A549 (cell line): Measurements from ENCODE around the gene HSF2BP. TPM values are rescaled to one million over a fixed set of nuclear protein-coding genes. Genes with fewer than 3 reads are reported as not detected.
"Not testable (repeated sequence)": the region's sequence is repeated elsewhere in the genome, so short reads cannot be mapped to it uniquely, and the experiment has no call there.

Experiments used
- ATAC-seq, 2 experiments: fragments of 200-7000 bp in 1 of 2; fragments of >200 bp in 1 of 2; cut with Nextera tagmentation in 1 of 2; cut with Tn5 transposase in 1 of 2; 3 replicates each; pipeline versions ENCODE4 v1.8.0 to v1.9.1; 2018 to 2020; ENCODE audit warnings: mild to moderate bottlenecking in 1 of 2, moderate library complexity in 1 of 2
- CTCF ChIA-PET: fragments of 300-600 bp; sonication (Branson Sonifier 250); formaldehyde crosslinking; extraction: SDS; loops from one replicate; lab custom pipeline; 2021; ENCODE audit warnings: antibody characterized with exemption, inconsistent platforms; lab: Yijun Ruan, JAX
- POLR2A ChIA-PET: fragments of 350-600 bp; formaldehyde crosslinking; extraction: SDS; loops from one replicate; lab custom pipeline; 2021; ENCODE audit warnings: antibody characterized with exemption, inconsistent platforms; lab: Yijun Ruan, JAX
- DNase-seq, 2 experiments: peaks; one replicate each; pipeline versions ENCODE4 v3.0.0 to v3.0.0-alpha.2; 2011 to 2016; ENCODE audit warnings: low read depth in 1 of 2, low spot score in 1 of 2
- FAIRE-seq: peaks from 2 replicates; lab custom pipeline; 2011; peaks lifted over from hg19 to GRCh38; lab: Jason Lieb, UNC
- H3K27ac ChIP-seq, 2 experiments: fragments of >200 bp; sonication (Bioruptor Twin); formaldehyde crosslinking; 3 replicates each; pipeline ENCODE4 v1.5.1; 2016 to 2017
- H3K4me1 ChIP-seq: fragments of >200 bp; sonication (Bioruptor Twin); formaldehyde crosslinking; 3 replicates; pipeline ENCODE4 v1.6.1; 2016
- H3K4me2 ChIP-seq: fragments of >200 bp; sonication (Bioruptor Twin); formaldehyde crosslinking; 3 replicates; pipeline ENCODE4 v1.6.1; 2016
- H3K4me3 ChIP-seq: fragments of >200 bp; sonication (Bioruptor Twin); formaldehyde crosslinking; 3 replicates; pipeline ENCODE4 v1.5.1; 2016
- H3K9me3 ChIP-seq: fragments of >200 bp; sonication (Bioruptor Twin); formaldehyde crosslinking; 3 replicates; pipeline ENCODE4 v1.6.1; 2016
- WGBS: methylation state at CpG from one replicate; pipeline ENCODE4 v1.1.6; 2017; ENCODE audit errors: missing lambda C conversion rate; 5-methylcytosine and 5-hydroxymethylcytosine counted together
- polyA plus RNA-seq, 4 experiments: library from polyadenylated mRNA; depleted of rRNA in 3 of 4; stranded (reverse); fragments of >200 nt; fragmentation: RNase III in 1 of 4; extraction: RNeasy Plus Mini Kit Qiagen cat#74134 plus additional on column Dnase treatment in 1 of 4; gene quantifications; 2 replicates in 3 of 4; 3 replicates in 1 of 4; pipeline ENCODE4 v1.2.3, GENCODE V29; 2011 to 2017

Gene HSF2BP
- polyA plus RNA-seq, 2 of the 4 experiments (the other 2 are of a cell fraction) = 1.7 to 3.1 TPM

DNA sequence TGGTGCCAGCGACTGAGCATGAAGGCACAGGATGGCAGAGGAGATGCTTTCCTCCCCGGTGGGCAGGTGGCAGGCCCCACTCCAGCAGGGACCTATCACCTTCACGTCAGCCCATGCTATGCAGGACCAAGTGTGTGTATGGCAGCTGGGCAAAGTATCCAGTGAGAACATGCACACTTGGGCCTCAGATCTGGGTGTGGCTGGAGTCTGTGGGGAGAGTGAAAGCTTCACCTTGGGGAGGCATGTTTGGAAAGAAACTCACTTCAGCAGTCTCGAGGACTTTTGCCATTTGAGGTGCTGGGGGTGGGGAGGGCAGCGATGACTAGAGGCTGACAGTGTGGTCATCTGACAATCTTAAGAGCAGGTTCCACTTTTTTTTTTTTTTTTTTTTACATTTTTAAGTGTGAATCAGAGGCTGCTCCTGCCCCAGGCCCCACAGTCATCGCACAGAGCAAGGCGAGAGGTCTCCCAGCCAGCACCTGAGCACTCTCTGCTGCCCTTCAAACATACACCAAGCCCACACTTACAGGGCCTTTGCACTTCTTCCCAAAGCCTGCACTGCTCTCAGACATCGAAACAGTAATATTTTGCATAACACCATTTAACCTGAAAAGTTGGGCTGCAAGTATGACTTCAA is 136.7 kb downstream of the HSF2BP start:
- not testable (repeated sequence) for H3K9me3 ChIP-seq
- peak in 1 of 2 experiments; percentile 19; a peak in 1 of 6 replicates for ATAC-seq

DNA sequence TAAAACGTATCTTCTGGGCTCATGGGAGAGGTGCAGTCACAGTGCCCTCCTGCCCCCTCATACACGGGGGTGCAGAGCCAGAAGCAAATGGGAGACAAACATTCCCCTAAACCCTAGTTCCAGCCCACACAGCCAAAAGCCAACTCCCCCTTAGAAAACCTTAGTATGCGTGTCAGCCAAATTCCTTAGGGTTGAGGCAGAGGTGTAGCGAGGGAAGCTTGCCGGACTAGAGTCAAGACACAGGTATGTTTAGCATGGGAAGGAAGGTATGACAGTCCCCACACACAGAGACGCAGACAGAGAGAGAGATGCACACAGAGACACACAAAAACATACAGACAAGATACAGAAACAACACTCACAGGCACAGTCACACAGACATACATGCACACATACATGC is 141.6 kb downstream of the HSF2BP start:
- H3K27ac ChIP-seq, DNase-seq, H3K9me3 ChIP-seq, H3K4me3 ChIP-seq, FAIRE-seq, POLR2A ChIA-PET, H3K4me2 ChIP-seq, H3K4me1 ChIP-seq, CTCF ChIA-PET: not testable (repeated sequence)
- WGBS = no CpG with 5 or more reads among the region's 6 CpGs
- ATAC-seq = peak in 1 of 2 experiments; percentile 44; a peak in 3 of 6 replicates

More for the DNA sequence above, 136.7 kb downstream of the HSF2BP start:
- H3K4me3 ChIP-seq, H3K4me2 ChIP-seq, FAIRE-seq, DNase-seq, CTCF ChIA-PET, H3K4me1 ChIP-seq, POLR2A ChIA-PET, H3K27ac ChIP-seq: not testable (repeated sequence)
- no CpG with 5 or more reads among the region's 8 CpGs for WGBS

DNA sequence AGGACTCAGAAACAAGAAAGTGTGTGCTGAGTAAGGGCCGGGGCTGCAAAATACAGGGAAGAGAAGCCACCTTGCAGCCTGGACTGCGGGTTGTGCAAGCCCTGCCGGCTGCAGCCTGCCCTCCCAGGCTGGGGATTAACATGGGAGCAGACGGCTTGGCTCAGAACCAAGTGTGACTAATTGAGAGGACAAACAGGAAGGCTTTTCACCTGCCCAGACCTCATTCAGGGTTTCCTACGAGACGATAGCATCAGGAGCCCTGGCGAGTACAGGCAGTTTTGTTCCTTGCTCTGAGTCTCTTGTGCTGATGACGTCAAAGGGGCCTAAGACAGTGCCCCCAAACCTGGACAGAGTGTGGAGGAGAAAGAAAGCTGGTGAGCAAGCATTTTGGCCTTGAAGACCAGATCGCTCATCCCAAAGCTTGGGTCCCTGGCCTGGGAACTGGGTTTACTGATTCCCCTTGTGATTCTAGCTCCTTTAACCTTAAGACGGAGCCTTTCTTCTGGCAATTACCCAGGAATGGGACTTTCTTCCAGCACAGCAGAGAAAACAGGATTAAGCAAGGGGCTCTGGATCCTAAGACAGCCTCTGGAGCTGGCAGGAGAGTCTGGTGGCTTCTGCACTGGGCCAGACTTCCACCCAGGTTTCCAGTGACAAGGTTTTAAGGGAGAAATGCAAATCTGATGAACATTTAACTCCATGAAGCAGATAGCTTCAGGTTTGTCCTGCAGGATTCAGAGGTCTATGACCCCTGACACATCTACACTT is 142.2 kb downstream of the HSF2BP start:
- peak; percentile 91 for ATAC-seq

DNA sequence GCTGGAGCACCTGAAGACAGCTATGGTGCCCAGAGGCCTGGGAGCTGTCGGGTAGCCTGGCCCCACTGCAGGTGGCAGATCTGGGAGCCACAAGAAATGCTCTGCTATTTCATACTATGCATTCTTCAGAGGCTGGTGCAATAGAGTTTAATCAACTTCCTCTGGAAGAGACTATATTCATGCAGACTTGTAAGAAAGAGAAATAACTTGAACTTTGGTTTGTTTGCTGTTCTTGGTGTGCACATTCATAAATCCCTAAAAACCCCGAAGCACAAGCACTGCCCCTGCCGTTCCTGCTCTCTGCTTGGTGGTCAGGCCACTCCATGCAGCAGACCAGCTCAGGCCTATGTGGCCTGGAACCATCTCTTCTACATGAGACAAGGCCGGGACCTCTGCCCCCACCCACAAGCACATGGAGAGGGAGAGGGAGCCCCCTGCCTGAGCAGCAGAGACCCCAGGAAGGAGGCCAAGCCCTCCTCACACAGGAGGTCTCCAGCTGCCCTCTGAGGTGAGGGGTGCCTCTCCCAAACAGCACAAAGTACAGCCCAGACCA is 142.9 kb downstream of the HSF2BP start:
- H3K27ac ChIP-seq, POLR2A ChIA-PET, DNase-seq, H3K4me1 ChIP-seq, H3K9me3 ChIP-seq, H3K4me3 ChIP-seq, FAIRE-seq, CTCF ChIA-PET, H3K4me2 ChIP-seq: not testable (repeated sequence)
- WGBS = no CpG with 5 or more reads among the region's 4 CpGs
- ATAC-seq = peak; percentile 51 to 70

More for the DNA sequence above, 142.2 kb downstream of the HSF2BP start:
- H3K4me1 ChIP-seq, POLR2A ChIA-PET, H3K27ac ChIP-seq, H3K4me3 ChIP-seq, H3K4me2 ChIP-seq, DNase-seq, H3K9me3 ChIP-seq, CTCF ChIA-PET: not testable (repeated sequence)
- peak; percentile 76 for FAIRE-seq
- WGBS = no CpG with 5 or more reads among the region's 10 CpGs

DNA sequence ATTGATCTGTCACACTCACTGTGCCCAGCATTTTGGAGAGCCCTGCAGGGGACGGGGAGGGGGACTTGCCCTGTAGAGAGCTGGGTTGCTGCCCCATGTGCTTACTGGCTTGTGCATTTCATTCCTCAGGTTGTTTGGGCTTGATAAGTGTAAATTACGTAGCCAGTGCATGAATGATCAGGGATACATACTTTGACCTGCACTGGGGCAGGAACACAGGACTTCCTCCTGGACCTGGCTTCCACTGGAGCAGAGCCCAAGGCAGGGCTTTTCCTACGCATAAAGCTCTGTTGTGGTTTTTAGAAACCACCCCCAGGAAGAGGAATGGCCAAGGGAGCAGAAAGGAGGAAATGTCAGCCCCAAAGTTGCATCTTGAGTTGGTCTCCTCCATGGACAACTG is 144.5 kb downstream of the HSF2BP start:
- POLR2A ChIA-PET, ATAC-seq, H3K4me2 ChIP-seq, FAIRE-seq, DNase-seq, H3K27ac ChIP-seq, H3K4me1 ChIP-seq, H3K4me3 ChIP-seq, CTCF ChIA-PET, H3K9me3 ChIP-seq: not testable (repeated sequence)
- no CpG with 5 or more reads among the region's 3 CpGs for WGBS

DNA sequence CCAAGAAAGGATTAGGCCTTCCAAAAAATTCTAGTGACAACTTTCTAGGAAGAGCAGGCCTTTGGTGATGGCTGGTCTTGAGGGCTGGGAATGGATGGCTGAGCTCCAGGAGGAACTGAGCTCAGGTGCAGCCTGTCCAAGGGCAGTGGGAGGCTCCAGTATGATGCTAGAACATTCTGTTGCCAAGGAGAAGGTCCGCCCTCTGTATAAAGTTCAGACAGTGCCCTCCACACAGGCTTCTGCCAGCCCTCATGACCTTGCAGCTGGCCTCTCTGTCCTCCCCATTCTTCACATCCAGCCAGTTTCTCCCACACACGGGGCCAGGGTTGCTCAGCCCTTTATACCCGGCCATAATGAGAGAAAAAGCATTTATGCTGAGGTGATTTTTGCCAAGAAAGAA is 146.3 kb downstream of the HSF2BP start:
- H3K9me3 ChIP-seq, H3K27ac ChIP-seq, CTCF ChIA-PET, POLR2A ChIA-PET, DNase-seq, H3K4me2 ChIP-seq, H3K4me3 ChIP-seq, FAIRE-seq, H3K4me1 ChIP-seq, ATAC-seq: not testable (repeated sequence)
- WGBS = no CpG with 5 or more reads among the region's 3 CpGs

DNA sequence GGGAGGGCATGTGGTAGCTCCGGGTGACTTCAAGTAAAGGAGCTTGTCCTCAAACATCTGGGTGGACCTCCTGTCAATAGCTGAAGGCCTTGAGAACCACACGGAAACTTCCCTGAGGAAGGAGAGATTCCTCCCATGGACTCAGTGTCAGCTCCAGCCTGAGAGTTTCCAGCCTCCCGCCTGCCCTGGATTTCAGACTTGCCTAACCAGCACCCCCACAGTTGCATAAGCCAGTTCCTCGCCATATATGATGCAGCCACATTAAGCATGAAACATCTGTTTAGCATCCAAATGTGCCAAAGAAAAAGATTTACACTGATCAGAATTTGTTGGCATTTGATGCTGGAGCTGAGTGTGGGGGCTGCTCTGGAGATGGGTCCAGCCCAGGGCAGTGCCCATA is 148.1 kb downstream of the HSF2BP start:
- POLR2A ChIA-PET, CTCF ChIA-PET, H3K4me1 ChIP-seq, ATAC-seq, H3K9me3 ChIP-seq, H3K4me3 ChIP-seq, DNase-seq, FAIRE-seq, H3K27ac ChIP-seq, H3K4me2 ChIP-seq: not testable (repeated sequence)
- no CpG with 5 or more reads among the region's 4 CpGs for WGBS

DNA sequence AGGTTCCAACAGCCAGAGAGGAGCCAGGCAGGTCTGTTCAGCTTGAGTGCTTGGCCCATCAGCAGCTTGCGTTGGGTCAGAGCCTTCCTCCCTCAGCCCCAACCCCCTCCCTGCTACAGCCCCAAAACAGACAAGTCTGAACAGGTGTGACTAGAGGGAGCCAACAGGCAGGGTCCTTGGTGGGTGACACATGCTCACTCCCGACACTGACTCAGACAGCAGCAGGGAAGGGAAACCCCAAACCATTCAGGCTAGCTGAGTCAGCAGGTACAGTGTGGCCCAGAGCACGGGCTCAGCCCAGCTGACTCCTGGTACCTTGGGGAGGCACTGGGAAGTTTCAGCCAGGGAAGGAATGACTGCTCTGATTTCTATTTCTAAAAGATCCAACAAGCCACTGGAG is 148.6 kb downstream of the HSF2BP start:
- peak; percentile 73 to 79 for ATAC-seq
- WGBS = no CpG with 5 or more reads among the region's 3 CpGs
- H3K27ac ChIP-seq, H3K4me1 ChIP-seq, H3K4me2 ChIP-seq, H3K4me3 ChIP-seq, FAIRE-seq, H3K9me3 ChIP-seq, POLR2A ChIA-PET, CTCF ChIA-PET, DNase-seq: not testable (repeated sequence)

DNA sequence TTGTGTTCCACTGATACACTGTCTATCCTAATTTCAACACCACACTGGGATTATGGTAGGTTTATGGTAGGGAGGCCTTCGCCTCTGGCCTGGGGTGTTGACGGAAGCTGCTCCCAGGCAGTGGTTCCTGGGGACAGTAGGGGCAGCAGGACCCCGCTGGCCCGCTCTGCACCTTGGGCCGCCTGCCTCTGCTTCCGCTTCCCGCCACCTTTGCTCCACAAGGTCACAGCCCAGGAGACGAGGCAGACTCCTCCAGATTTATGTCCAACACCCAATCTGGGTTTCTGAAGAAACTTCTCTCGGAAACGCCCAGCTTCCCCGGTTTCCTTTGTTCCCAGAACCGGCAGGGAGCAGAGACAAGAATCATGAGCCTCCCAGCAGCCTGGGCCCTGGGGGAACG is 155.4 kb downstream of the HSF2BP start:
- H3K9me3 ChIP-seq, DNase-seq, H3K4me2 ChIP-seq, CTCF ChIA-PET, H3K4me3 ChIP-seq, FAIRE-seq, ATAC-seq, H3K27ac ChIP-seq, H3K4me1 ChIP-seq, POLR2A ChIA-PET: not testable (repeated sequence)
- WGBS = no CpG with 5 or more reads among the region's 13 CpGs

DNA sequence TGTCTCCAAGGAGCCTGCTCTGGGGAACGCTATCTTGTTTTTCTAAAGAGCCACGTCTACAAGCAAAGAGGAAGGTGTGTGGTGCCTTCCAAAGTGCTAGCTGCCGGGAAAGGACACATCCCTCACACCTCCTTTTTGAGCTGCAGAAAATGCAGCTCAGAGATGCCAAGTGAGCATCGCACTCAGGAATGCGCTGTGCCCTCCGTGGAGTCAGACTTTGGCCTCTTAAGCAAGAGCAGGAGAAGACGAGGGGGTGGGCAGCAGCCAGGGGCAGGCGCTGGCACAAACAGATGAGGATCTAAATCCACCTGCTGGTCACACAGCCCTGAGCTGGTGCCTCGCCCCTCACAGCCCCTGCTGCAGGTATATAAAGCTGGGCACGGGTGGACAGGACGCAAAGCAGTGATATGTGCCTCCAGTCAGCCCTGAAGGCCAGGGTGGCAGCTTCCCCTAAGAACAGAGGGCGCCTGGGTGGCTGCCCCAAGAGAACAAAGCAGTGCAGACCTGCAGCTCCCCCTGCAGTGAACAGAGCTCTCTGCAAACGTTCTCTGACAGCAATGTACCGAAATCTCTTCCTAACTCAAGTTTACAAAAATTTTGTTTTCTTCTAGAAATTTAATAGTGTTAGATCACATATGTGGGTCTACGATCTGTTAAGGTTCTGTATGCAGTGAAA is 156.1 kb downstream of the HSF2BP start:
- peak; percentile 74 to 80 for ATAC-seq
- DNase-seq, H3K9me3 ChIP-seq, POLR2A ChIA-PET, FAIRE-seq, CTCF ChIA-PET, H3K4me1 ChIP-seq, H3K4me2 ChIP-seq, H3K4me3 ChIP-seq, H3K27ac ChIP-seq: not testable (repeated sequence)
- no CpG with 5 or more reads among the region's 15 CpGs for WGBS
